OCI-LY7 (cell line): ENCODE data around the gene CALN1.

Source experiments
- EZH2phosphoT487 ChIP-seq: fragments of 200-600 bp; sonication (generic); IDR thresholded peaks from 2 replicates; pipeline ENCODE4 v1.6.1; 2018; ENCODE audit warnings: low read depth, borderline replicate concordance, mild to moderate bottlenecking, mixed run types, antibody characterized with exemption, low read length, moderate library complexity, mixed read lengths
- TF ChIP-seq, protein P1 (sequence below): fragments of 200-600 bp; sonication (generic); conservative IDR thresholded peaks from 2 replicates; pipeline ENCODE4 v1.5.1; 2014; ENCODE audit warnings: mild to moderate bottlenecking, antibody characterized with exemption, low read length, moderate library complexity, mixed read lengths

GRCh38 chr7:71800321-71800720, 611.8 kb downstream of the CALN1 start:
- TF ChIP-seq, protein P1, sequence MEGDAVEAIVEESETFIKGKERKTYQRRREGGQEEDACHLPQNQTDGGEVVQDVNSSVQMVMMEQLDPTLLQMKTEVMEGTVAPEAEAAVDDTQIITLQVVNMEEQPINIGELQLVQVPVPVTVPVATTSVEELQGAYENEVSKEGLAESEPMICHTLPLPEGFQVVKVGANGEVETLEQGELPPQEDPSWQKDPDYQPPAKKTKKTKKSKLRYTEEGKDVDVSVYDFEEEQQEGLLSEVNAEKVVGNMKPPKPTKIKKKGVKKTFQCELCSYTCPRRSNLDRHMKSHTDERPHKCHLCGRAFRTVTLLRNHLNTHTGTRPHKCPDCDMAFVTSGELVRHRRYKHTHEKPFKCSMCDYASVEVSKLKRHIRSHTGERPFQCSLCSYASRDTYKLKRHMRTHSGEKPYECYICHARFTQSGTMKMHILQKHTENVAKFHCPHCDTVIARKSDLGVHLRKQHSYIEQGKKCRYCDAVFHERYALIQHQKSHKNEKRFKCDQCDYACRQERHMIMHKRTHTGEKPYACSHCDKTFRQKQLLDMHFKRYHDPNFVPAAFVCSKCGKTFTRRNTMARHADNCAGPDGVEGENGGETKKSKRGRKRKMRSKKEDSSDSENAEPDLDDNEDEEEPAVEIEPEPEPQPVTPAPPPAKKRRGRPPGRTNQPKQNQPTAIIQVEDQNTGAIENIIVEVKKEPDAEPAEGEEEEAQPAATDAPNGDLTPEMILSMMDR = no peak
- no peak for TF ChIP-seq EZH2phosphoT487
